AG08396 (cell line): ENCODE data around the gene PDE4A.

ENCODE experiments used
- DNase-seq: peaks from one replicate; pipeline ENCODE4 v3.0.0; 2012; ENCODE audit warnings: low spot score, mixed read lengths

Gene PDE4A

GRCh38 chr19:10510301-10510802 is 90.0 kb downstream of the PDE4A start:
- DNase-seq, result peak; percentile 53

GRCh38 chr19:10513223-10513622 is 92.9 kb downstream of the PDE4A start:
- no peak for DNase-seq

GRCh38 chr19:10514211-10515145 is 94.1 kb downstream of the PDE4A start:
- DNase-seq, result no peak

GRCh38 chr19:10516064-10516385 is 95.7 kb downstream of the PDE4A start:
- DNase-seq, result no peak

- DNase-seq, result no peak
Observed at GRCh38 chr19:10516671-10517286, 96.4 kb downstream of the PDE4A start.

GRCh38 chr19:10517361-10517759 is 97.0 kb downstream of the PDE4A start, which contains the start of gene S1PR5:
S1PR5 (minus strand) TSS chr19:10517447; CDS start chr19:10515011, 2,436 bp downstream.
- DNase-seq, result no peak

- DNase-seq, result no peak
Observed at GRCh38 chr19:10517760-10518443, 97.6 kb downstream of the PDE4A start.

GRCh38 chr19:10518444-10519361 is 98.4 kb downstream of the PDE4A start:
- no peak for DNase-seq
